SH-SY5Y (cell line): ENCODE measurements around the gene KLHL4.

Experiments used
- GATA2 ChIP-seq: IDR thresholded peaks from 2 replicates; pipeline ENCODE4 v1.6.1; 2011; ENCODE audit warnings: mild to moderate bottlenecking, low read depth, low read length
- GATA3 ChIP-seq: IDR thresholded peaks from 2 replicates; pipeline ENCODE4 v1.6.1; 2011; ENCODE audit warnings: low read depth, mild to moderate bottlenecking, low read length, moderate library complexity

KLHL4 gene, protein sequence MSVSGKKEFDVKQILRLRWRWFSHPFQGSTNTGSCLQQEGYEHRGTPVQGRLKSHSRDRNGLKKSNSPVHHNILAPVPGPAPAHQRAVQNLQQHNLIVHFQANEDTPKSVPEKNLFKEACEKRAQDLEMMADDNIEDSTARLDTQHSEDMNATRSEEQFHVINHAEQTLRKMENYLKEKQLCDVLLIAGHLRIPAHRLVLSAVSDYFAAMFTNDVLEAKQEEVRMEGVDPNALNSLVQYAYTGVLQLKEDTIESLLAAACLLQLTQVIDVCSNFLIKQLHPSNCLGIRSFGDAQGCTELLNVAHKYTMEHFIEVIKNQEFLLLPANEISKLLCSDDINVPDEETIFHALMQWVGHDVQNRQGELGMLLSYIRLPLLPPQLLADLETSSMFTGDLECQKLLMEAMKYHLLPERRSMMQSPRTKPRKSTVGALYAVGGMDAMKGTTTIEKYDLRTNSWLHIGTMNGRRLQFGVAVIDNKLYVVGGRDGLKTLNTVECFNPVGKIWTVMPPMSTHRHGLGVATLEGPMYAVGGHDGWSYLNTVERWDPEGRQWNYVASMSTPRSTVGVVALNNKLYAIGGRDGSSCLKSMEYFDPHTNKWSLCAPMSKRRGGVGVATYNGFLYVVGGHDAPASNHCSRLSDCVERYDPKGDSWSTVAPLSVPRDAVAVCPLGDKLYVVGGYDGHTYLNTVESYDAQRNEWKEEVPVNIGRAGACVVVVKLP

GRCh38 chrX:87517571-87518141, at the start of gene KLHL4:
Gene KLHL4, plus strand, starts transcription at chrX:87517802. Its CDS starts 92 bp downstream, at chrX:87517894.
- TF ChIP-seq GATA3 (no peak), GATA2 (no peak)

DNA sequence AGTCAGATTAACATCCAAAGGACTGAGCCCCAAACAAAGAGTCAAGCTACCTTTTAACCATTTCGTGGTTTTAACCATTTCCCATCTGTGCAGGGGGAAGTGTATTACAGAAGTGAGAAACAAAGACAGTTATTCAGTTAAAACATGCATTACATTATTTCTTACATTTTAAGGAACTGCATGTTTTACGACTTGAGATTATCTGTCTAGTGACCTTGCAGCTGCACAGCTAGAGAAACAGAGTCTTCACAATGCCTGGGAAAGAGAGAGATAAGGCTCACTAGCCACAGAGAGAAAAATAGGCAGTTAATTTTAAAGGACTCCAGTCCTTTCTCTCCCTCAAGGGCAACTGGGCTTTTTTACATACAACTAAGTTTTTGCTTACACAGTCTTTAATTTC, 48.7 kb upstream of the KLHL4 start:
- TF ChIP-seq GATA3 (no peak), GATA2 (no peak)

DNA sequence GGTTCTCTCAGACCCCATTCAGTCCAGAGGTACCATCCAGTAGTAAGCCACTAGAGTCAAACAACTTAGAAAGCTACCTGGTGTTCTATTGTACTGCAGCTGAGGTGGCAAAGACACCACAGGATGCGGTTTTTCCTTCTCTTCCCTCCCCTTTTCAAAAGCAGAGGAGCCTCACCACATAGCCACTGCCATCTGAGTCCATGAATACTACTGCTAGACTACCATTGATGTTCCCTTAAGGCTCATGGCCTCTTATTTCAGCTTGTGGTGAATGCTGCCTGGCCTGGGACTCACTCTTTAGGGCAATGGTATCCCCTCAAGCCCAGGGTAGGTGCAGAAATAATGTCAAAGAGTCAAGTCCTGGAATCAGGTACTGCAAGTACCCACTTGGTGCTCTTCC, 41.8 kb upstream of the KLHL4 start:
- TF ChIP-seq GATA2 (no peak), GATA3 (no peak)

DNA sequence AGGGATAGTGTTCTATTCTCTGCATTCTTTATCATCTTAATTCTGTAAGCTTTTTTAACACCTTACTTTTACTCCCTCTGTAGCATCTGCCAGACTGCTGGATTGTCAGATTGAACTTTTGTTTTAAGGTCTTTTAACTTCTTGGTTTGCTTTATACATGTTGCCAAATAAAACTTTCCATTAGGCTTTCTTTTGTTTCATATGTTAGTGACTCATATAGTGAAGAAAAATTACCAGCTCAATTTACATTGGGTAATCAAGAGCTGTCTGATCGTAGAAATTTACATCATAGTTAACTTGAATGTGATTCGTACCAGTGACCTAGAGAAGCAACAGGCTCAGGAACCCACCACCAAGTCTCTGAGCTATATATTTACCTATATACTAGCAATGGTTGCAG, 28.5 kb upstream of the KLHL4 start:
- TF ChIP-seq GATA2 (no peak), GATA3 (no peak)

GRCh38 chrX:87515836-87516235, 1.8 kb upstream of the KLHL4 start:
- TF ChIP-seq GATA2 = no peak

GRCh38 chrX:87516717-87517121, 883 bp upstream of the KLHL4 start:
- no peak for TF ChIP-seq GATA2
- TF ChIP-seq GATA3 = no peak

- no peak for TF ChIP-seq GATA2
- TF ChIP-seq GATA3 = no peak
These were observed 902 bp downstream of the KLHL4 start for GRCh38 chrX:87518504-87518903.

DNA sequence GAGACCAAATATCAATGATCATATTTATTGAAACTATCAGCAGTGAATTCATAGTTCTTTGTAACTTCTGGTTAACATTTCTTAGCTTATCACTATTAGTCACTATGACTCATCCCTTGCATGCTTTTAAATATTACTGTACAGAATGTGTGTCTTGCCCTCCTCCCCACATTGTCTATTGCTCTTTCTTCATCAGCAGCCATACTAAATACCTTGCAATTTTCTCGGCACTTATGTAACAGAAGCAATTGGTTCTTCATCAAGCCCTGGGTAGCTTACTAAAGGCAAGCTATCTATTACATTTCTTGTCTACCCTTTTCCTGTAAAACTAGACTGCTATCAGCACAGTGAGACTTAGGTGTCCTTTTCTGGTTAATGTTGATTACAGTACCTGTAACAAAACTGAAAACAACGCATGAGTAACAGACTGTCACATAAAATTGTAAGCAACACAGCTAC, 8.2 kb downstream of the KLHL4 start:
- TF ChIP-seq GATA3 (no peak), GATA2 (no peak)

- TF ChIP-seq GATA3 (no peak), GATA2 (no peak)
These were observed 8.7 kb downstream of the KLHL4 start for GRCh38 chrX:87526281-87526680.

DNA sequence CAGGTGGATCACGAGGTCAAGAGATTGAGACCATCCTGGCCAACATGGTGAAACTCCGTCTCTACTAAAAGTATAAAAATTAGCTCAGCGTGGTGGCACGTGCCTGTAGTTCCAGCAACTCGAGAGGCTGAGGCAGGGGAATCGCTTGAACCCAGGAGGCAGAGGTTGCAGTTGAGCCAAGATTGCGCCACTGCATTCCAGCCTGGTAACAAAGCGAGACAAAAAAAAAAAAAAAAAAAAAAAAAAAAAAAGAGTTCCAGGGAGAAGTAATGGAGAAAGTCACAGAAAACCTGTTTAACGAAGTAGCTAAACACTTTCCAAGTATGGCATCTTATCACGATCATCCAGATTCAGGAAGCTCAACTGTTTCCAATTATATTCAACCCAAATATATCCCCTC, 10.9 kb downstream of the KLHL4 start:
- no peak for TF ChIP-seq GATA3
- no peak for TF ChIP-seq GATA2

- TF ChIP-seq GATA2 (no peak), GATA3 (no peak)
These were observed 54.4 kb downstream of the KLHL4 start for GRCh38 chrX:87571964-87572363.

- TF ChIP-seq GATA2 = no peak
- TF ChIP-seq GATA3 = no peak
These were observed 55.3 kb downstream of the KLHL4 start for GRCh38 chrX:87572901-87573300.

GRCh38 chrX:87578978-87579377, 61.4 kb downstream of the KLHL4 start:
- TF ChIP-seq GATA3 = no peak
- TF ChIP-seq GATA2 = no peak

- TF ChIP-seq GATA2 (no peak), GATA3 (no peak)
These were observed 63.3 kb downstream of the KLHL4 start for GRCh38 chrX:87580862-87581261.

DNA sequence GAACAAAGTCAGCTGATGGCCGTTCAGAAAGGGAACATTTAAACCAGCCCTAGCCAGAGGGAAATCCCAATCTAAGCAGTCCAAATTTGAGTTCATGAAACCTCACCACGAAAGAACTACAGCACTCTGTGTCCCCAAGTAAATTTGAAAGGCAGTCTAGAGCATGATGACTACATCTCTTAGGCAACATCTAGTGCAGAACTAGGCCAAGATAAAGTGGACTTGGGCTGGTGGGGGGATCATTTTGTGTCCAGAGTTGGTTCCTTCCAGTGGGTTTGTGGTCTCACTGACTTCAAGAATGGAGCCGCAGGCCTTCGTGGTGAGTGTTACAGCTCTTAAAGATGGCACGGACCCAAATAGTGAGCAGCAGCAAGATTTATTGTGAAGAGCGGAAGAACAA, 64.9 kb downstream of the KLHL4 start:
- TF ChIP-seq GATA3 (no peak), GATA2 (no peak)
